CD4-positive, alpha-beta T cell treated with Interleukin-17A for 4 hours (primary cell): ENCODE data around the gene STARD3NL.
A peak's percentile ranks its signal among the peaks of the same experiment; 100 is the strongest.
"Not testable (repeated sequence)": the region's sequence is repeated elsewhere in the genome, so short reads cannot be mapped to it uniquely, and the experiment has no call there.

Experiments used
- DNase-seq: peaks from one replicate; pipeline ENCODE4 v3.0.0-alpha.2; 2020; ENCODE audit warnings: mixed read lengths

The STARD3NL gene

GRCh38 chr7:38224392-38224791 is 46.3 kb downstream of the STARD3NL start:
- no peak for DNase-seq

GRCh38 chr7:38229386-38229785 is 51.3 kb downstream of the STARD3NL start:
- no peak for DNase-seq

- DNase-seq, result no peak
Measured at GRCh38 chr7:38229884-38230642, 52.0 kb downstream of the STARD3NL start.

GRCh38 chr7:38232502-38233366 is 54.7 kb downstream of the STARD3NL start:
- DNase-seq, result peak; percentile 62

- not testable (repeated sequence) for DNase-seq
Measured at GRCh38 chr7:38234759-38235158, 56.7 kb downstream of the STARD3NL start.

- no peak for DNase-seq
Measured at GRCh38 chr7:38235606-38236005, 57.6 kb downstream of the STARD3NL start.

- DNase-seq, result not testable (repeated sequence)
Measured at GRCh38 chr7:38239129-38239528, 61.1 kb downstream of the STARD3NL start.

- DNase-seq, result no peak
Measured at GRCh38 chr7:38241071-38241470, 63.0 kb downstream of the STARD3NL start.

GRCh38 chr7:38242814-38243213 is 64.8 kb downstream of the STARD3NL start:
- DNase-seq, result no peak

- DNase-seq, result not testable (repeated sequence)
Measured at GRCh38 chr7:38243345-38243744, 65.3 kb downstream of the STARD3NL start.

GRCh38 chr7:38244516-38244915 is 66.5 kb downstream of the STARD3NL start:
- no peak for DNase-seq

GRCh38 chr7:38245409-38245977 is 67.4 kb downstream of the STARD3NL start:
- DNase-seq, result no peak

GRCh38 chr7:38248069-38248567 is 70.1 kb downstream of the STARD3NL start:
- DNase-seq, result no peak

GRCh38 chr7:38249849-38250248 is 71.8 kb downstream of the STARD3NL start:
- not testable (repeated sequence) for DNase-seq

GRCh38 chr7:38257350-38257677 is 79.3 kb downstream of the STARD3NL start:
- no peak for DNase-seq

GRCh38 chr7:38259157-38259556 is 81.1 kb downstream of the STARD3NL start:
- not testable (repeated sequence) for DNase-seq

- DNase-seq, result not testable (repeated sequence)
Measured at GRCh38 chr7:38261601-38262000, 83.6 kb downstream of the STARD3NL start.

- not testable (repeated sequence) for DNase-seq
Measured at GRCh38 chr7:38262026-38262425, 84.0 kb downstream of the STARD3NL start.

- no peak for DNase-seq
Measured at GRCh38 chr7:38262545-38262944, 84.5 kb downstream of the STARD3NL start.

- DNase-seq, result not testable (repeated sequence)
Measured at GRCh38 chr7:38263274-38263673, 85.2 kb downstream of the STARD3NL start.

- DNase-seq, result not testable (repeated sequence)
Measured at GRCh38 chr7:38264602-38265001, 86.6 kb downstream of the STARD3NL start.

- DNase-seq, result not testable (repeated sequence)
Measured at GRCh38 chr7:38265958-38266357, 87.9 kb downstream of the STARD3NL start.

- DNase-seq, result not testable (repeated sequence)
Measured at GRCh38 chr7:38269704-38270346, 91.8 kb downstream of the STARD3NL start.
